GM19238 (cell line): ENCODE data around the gene FBXO10.
"Not testable (repeated sequence)": the region's sequence is repeated elsewhere in the genome, so short reads cannot be mapped to it uniquely, and the experiment has no call there.

Experiments
- DNase-seq: peaks from one replicate; pipeline ENCODE4 v3.0.0; 2011; ENCODE audit warnings: low spot score; ENCODE audit not compliant: insufficient read length

FBXO10 gene

GRCh38 chr9:37477987-37478619, 98.1 kb downstream of the FBXO10 start:
- not testable (repeated sequence) for DNase-seq

GRCh38 chr9:37477443-37477842, 98.7 kb downstream of the FBXO10 start:
- DNase-seq = not testable (repeated sequence)

GRCh38 chr9:37476930-37477329, 99.2 kb downstream of the FBXO10 start:
- no peak for DNase-seq

GRCh38 chr9:37474438-37474837, 101.7 kb downstream of the FBXO10 start:
- DNase-seq = no peak

GRCh38 chr9:37473982-37474381, 102.2 kb downstream of the FBXO10 start:
- DNase-seq = not testable (repeated sequence)

- no peak for DNase-seq
Measured at GRCh38 chr9:37471942-37472684, 104.1 kb downstream of the FBXO10 start.

- no peak for DNase-seq
Measured at GRCh38 chr9:37468620-37469019, 107.6 kb downstream of the FBXO10 start.

- DNase-seq = not testable (repeated sequence)
Measured at GRCh38 chr9:37467530-37467929, 108.7 kb downstream of the FBXO10 start.

- no peak for DNase-seq
Measured at GRCh38 chr9:37466037-37466709, 110.0 kb downstream of the FBXO10 start.

GRCh38 chr9:37465249-37466036, 110.7 kb downstream of the FBXO10 start, which contains the start of gene ZBTB5:
Gene ZBTB5, minus strand, starts transcription at chr9:37465450. Its CDS starts 22,899 bp downstream, at chr9:37442551.
- peak; percentile 91 for DNase-seq

GRCh38 chr9:37464426-37465248, 111.5 kb downstream of the FBXO10 start:
- peak; percentile 50 for DNase-seq

- DNase-seq = no peak
Measured at GRCh38 chr9:37464006-37464405, 112.2 kb downstream of the FBXO10 start.
